Measurements from ENCODE around the gene CLASP1. TPM values are rescaled to one million over a fixed set of nuclear protein-coding genes. Genes with fewer than 3 reads are reported as not detected.
"Not testable (repeated sequence)": the region's sequence is repeated elsewhere in the genome, so short reads cannot be mapped to it uniquely, and the experiment has no call there.

The CLASP1 gene
- total RNA-seq, 1 donor from 2014 or later = 58.3 TPM

DNA sequence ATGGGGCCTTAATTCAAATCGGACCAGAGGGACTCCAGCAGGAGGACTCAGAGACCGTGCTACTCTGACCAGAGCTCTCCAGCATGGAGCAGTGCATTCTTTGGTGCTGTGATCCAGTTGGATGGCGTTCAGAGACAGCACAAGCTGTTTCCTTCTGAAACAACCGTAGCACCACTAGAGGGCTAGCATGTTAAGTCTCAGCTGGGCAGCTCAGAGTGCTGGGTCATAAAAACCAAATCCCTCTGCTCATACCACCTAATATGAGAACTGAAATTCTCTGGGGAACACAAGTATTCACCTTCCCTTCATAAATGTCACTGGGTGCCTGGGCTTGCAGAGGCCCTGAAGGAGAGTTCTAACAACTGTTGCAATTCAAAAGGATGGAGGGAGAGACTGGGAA, 266.5 kb downstream of the CLASP1 start:
- intact Hi-C loops (cut with DNase I) = no loop called here
- ATAC-seq (ENCODE audit: poor library complexity) = no peak
- DNase-seq = no peak

DNA sequence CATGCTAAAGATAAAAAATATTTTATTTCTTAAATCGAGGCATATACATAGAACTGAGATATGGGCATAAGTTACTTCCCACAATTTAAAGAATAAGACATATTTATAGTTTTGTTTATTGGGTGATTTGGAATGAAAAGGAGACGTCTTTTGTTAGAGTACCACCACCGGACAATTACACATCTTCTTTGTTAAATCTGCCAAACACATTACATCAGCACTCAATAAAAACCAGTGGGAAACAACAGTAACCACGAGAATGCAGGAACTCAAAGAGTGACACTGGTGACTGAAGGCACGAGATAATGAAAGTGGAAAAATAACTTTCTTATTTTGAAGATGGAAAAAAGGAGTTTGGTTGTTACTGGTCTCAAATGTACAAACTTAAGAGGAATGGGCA, 271.6 kb downstream of the CLASP1 start:
- ATAC-seq (ENCODE audit: poor library complexity) = no peak
- intact Hi-C loops (cut with DNase I) = no loop called here
- no peak for DNase-seq

- intact Hi-C loops (cut with DNase I) = no loop called here
- DNase-seq = no peak
- ATAC-seq (ENCODE audit: poor library complexity) = no peak
These were observed 272.6 kb downstream of the CLASP1 start for GRCh38 chr2:121376535-121377250.

DNA sequence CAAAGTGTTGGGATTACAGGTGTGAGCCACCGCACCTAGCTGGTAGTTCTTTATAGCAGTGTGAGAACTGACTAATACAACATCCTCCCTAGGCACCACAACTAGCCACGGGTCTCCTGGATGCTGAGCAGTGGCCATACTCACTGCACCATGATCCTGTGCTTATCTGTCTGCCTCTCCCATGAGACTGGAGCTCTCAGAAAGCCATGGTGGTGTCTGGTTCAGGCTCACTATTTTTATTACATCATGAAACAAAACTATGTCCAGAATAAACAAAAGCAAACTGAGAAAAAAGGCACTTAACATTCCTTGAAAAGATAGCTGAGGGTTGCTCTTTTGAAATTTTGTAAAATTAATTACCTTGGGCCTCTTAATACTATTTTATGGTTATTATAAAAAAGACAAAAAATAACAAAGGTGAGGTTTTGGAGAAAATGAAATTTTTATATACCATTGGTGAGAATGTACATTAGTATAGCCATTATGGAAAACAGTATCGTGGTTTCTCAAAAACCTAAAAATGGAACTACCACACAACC, 273.6 kb downstream of the CLASP1 start:
- intact Hi-C loops (cut with DNase I) = no loop called here
- ATAC-seq (ENCODE audit: poor library complexity) = no peak

GRCh38 chr2:121374412-121375075, 274.7 kb downstream of the CLASP1 start:
- DNase-seq; ATAC-seq (ENCODE audit: poor library complexity); intact Hi-C loops (cut with DNase I): not testable (repeated sequence)

More for the DNA sequence above, 273.6 kb downstream of the CLASP1 start:
- DNase-seq = no peak

GRCh38 chr2:121372721-121373353, 276.4 kb downstream of the CLASP1 start:
- intact Hi-C loops (cut with DNase I) = no loop called here
- ATAC-seq (ENCODE audit: poor library complexity) = no peak
- DNase-seq = no peak

- intact Hi-C loops (cut with DNase I) = no loop called here
- DNase-seq = no peak
- peak; percentile 78 for ATAC-seq (ENCODE audit: poor library complexity)
These were observed 277.2 kb downstream of the CLASP1 start for GRCh38 chr2:121372082-121372481.

- ATAC-seq (ENCODE audit: poor library complexity) (no peak), DNase-seq (no peak)
- intact Hi-C loops (cut with DNase I) = no loop called here
These were observed 280.4 kb downstream of the CLASP1 start for GRCh38 chr2:121368836-121369235.

- DNase-seq (no peak), ATAC-seq (ENCODE audit: poor library complexity) (no peak)
- intact Hi-C loops (cut with DNase I) = no loop called here
These were observed 281.1 kb downstream of the CLASP1 start for GRCh38 chr2:121368155-121368554.

GRCh38 chr2:121367246-121367900, 281.9 kb downstream of the CLASP1 start:
- ATAC-seq (ENCODE audit: poor library complexity) = no peak
- intact Hi-C loops (cut with DNase I) = no loop called here
- no peak for DNase-seq

DNA sequence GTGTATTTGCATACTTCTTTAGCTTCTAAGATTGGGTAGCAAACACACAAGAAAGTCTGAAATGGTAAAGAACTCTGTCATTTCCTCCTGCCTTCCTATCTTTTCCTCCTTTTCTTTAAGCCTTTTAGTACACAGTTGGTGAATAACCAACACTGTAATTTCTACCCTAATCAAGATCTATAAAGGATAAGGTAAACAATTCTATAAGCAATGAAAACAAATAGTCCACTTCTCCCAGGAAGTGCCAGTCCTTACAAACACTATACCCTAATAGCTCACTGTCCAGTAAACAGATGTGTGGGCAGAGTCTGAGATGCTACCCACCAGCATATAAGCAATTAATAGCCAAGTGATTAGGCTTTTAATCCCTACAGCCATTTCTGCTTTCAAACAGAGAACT, 283.2 kb downstream of the CLASP1 start:
- ATAC-seq (ENCODE audit: poor library complexity) = no peak
- intact Hi-C loops (cut with DNase I) = no loop called here
- no peak for DNase-seq

DNA sequence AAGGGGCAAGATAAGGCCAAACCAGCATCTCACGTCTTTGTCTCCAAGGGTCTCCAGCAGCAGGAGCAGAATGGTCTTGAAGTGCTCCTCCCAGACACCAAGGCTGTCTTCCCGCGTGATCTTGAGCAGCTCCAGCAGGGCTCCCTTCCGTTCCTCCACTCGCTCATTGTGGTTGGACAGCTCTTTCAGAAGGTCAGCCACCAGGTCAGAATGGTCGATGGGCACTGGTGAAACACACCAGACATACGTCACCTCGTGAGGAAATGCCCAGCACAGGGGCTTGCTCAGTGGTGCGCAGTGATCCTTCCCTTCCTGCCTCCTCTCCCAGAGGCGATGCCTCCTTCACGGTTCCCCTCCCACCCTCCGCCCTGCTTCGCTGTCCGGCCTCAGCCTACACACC, 284.2 kb downstream of the CLASP1 start:
- no peak for ATAC-seq (ENCODE audit: poor library complexity)
- intact Hi-C loops (cut with DNase I) = no loop called here
- no peak for DNase-seq

GRCh38 chr2:121363632-121364420, 285.4 kb downstream of the CLASP1 start:
- DNase-seq (no peak), ATAC-seq (ENCODE audit: poor library complexity) (peak; percentile 50)
- intact Hi-C loops (cut with DNase I) = no loop called here

- no peak for DNase-seq
- no peak for ATAC-seq (ENCODE audit: poor library complexity)
- intact Hi-C loops (cut with DNase I) = no loop called here
These were observed 286.5 kb downstream of the CLASP1 start for GRCh38 chr2:121362774-121363173.

- ATAC-seq (ENCODE audit: poor library complexity) (no peak), DNase-seq (no peak)
- intact Hi-C loops (cut with DNase I) = no loop called here
These were observed 287.0 kb downstream of the CLASP1 start for GRCh38 chr2:121362226-121362625.

DNA sequence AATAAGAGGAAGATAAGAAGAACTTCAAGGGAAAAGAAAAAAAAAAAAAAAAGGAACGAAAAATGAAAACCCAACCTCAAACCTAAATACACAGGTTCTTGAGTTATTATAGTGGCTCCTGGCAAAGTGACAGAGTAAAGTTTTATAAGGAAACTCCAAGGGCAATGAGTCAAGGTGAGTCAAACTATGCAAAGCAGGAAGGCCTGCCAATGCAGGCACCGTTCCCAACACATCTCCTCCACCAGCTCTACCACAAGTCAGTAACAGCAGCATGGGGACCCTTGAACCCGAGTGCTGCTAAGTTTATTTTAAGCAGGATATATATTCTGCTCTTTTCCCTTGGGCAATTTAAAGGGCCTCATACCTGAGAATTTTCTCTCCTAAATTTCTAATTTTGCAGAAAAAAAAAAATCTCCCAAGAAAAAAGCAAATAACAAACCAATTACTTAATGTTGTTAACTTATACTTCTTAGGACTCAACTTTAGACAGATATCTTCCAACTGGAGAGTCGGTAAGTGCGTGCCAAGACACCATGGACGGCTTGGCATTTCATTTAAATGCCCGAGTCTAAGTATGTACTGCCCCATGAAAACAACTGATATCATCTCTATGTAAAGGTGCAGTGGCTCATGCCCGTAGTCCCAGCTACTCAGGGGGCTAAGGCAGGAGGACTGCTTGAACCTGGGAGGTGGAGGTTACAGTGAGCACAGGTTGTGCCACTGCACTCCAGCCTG, 288.5 kb downstream of the CLASP1 start:
- ATAC-seq (ENCODE audit: poor library complexity) (peak; percentile 75), DNase-seq (peak; percentile 68)
- intact Hi-C loops (cut with DNase I) = no loop called here

DNA sequence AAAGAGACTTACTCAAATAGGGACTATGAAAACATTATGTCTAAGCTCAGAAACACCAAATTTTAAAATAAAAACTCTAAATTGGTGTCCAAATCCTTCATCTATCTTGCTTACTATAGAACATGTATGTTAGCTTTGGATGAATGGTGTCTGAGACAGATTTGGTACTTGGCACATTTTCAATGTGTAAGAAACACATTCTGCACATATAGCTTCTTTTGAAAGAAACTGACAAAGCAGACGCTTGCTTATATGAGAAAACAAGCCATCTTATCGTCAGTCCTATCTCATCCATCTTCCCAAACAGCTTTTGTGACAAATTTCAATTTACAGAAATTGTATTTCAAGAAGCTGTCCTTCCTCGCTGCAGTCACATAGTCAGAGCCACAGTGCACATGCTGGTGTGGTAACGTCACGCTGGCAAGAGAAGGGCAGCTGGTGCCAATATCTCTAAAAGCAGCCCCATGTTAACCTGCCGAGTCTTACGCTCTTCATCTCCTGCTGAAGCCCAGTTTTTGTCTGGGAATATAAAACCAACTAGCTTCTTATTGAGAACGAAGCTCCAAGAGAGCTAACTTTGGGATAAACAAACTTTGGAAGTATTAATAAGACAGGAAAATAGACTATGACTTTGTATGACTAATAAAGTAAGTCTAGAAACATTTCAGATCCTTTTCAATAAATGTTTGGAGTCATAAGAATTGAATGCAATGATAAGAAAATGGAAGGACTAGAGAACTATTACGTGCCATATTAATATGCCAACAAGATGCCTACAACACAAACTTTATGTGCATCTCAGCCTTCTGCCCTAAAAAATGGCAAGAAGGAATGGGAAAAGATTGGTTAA, 289.3 kb downstream of the CLASP1 start:
- intact Hi-C loops (cut with DNase I) = loop anchor here (5.0 kb wide), 1 partner anchor 263 kb away; no protein-coding TSS in a partner anchor
- ATAC-seq (ENCODE audit: poor library complexity) (peak; percentile 78), DNase-seq (peak; percentile 59)

Measured in Right ventricle myocardium superior (tissue), 1 donor.